Calu3 (cell line): ENCODE measurements around the gene MYL11. TPM values are rescaled to one million over a fixed set of nuclear protein-coding genes. Genes with fewer than 3 reads are reported as not detected.

ENCODE experiments used
- BruUV-seq: library from RNA; stranded (reverse); fragments of 400-500 nt; replicated peaks from 2 replicates; lab custom pipeline; 2021; lab: Mats Ljungman, UMichigan
- CTCF ChIA-PET: fragments of 300-600 bp; sonication (Branson Sonifier 250); formaldehyde crosslinking; loops from one replicate; lab custom pipeline; 2022; ENCODE audit warnings: antibody characterized with exemption; lab: Charles Lee
- DNase-seq: peaks from one replicate; pipeline ENCODE4 v3.0.0; 2022
- H3K27ac Mint-ChIP-seq: one replicate; pipeline ENCODE4 v1.8.0; 2022; ENCODE audit warnings: mixed read lengths; ENCODE audit not compliant: unreplicated experiment
- H3K27me3 Mint-ChIP-seq: one replicate; pipeline ENCODE4 v1.8.0; 2022; ENCODE audit warnings: mixed read lengths; ENCODE audit not compliant: unreplicated experiment
- H3K36me3 Mint-ChIP-seq: one replicate; pipeline ENCODE4 v1.8.0; 2022; ENCODE audit warnings: mild to moderate bottlenecking, moderate library complexity, mixed read lengths; ENCODE audit not compliant: insufficient read depth, unreplicated experiment
- H3K4me1 Mint-ChIP-seq: one replicate; pipeline ENCODE4 v1.8.0; 2022; ENCODE audit warnings: mild to moderate bottlenecking, low read depth, mixed read lengths; ENCODE audit not compliant: unreplicated experiment
- H3K4me3 Mint-ChIP-seq: one replicate; pipeline ENCODE4 v1.8.0; 2022; ENCODE audit warnings: mild to moderate bottlenecking, low read depth, moderate library complexity, mixed read lengths; ENCODE audit not compliant: unreplicated experiment
- H3K9me3 Mint-ChIP-seq: one replicate; pipeline ENCODE4 v1.8.0; 2022; ENCODE audit warnings: low read depth, mixed read lengths; ENCODE audit not compliant: unreplicated experiment
- intact Hi-C: fragments of 100-400 bp; cut with micrococcal nuclease; formaldehyde crosslinking; loops from one replicate; pipeline ENCODE4 v1.10.0; 2022; ENCODE audit not compliant: unreplicated experiment
- total RNA-seq: library from RNA; stranded (reverse); gene quantifications from 2 replicates; pipeline ENCODE4 v1.2.3, GENCODE V29; 2022
- TF ChIP-seq, protein P1 (sequence below): fragments of 200-600 bp; IDR thresholded peaks from one replicate; pipeline ENCODE4 v1.8.0; 2022; ENCODE audit warnings: antibody characterized with exemption; ENCODE audit not compliant: unreplicated experiment

MYL11 gene
- total RNA-seq, 1 experiment from 2014 or later: not detected

GRCh38 chr16:30377812-30378235, 3.2 kb downstream of the MYL11 start:
- no peaks in the 10 kb centered on the region for H3K9me3 Mint-ChIP-seq
- TF ChIP-seq, protein P1, sequence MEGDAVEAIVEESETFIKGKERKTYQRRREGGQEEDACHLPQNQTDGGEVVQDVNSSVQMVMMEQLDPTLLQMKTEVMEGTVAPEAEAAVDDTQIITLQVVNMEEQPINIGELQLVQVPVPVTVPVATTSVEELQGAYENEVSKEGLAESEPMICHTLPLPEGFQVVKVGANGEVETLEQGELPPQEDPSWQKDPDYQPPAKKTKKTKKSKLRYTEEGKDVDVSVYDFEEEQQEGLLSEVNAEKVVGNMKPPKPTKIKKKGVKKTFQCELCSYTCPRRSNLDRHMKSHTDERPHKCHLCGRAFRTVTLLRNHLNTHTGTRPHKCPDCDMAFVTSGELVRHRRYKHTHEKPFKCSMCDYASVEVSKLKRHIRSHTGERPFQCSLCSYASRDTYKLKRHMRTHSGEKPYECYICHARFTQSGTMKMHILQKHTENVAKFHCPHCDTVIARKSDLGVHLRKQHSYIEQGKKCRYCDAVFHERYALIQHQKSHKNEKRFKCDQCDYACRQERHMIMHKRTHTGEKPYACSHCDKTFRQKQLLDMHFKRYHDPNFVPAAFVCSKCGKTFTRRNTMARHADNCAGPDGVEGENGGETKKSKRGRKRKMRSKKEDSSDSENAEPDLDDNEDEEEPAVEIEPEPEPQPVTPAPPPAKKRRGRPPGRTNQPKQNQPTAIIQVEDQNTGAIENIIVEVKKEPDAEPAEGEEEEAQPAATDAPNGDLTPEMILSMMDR: no peak
- H3K27ac Mint-ChIP-seq: peak overlapping the region; percentile 87
- CTCF ChIA-PET: interaction anchor here (0.9 to 1.2 kb wide), 4 partner anchors 8 to 256 kb away, joined by 3 to 7 read pairs (median 4); partner anchors contain the start of genes TBC1D10B and ZNF771
- BruUV-seq: TSS peak; percentile 80
- H3K4me1 Mint-ChIP-seq: peaks cover 24% of the 10 kb centered on the region
- H3K4me3 Mint-ChIP-seq: peak overlapping the region; percentile 99
- peaks cover 40% of the 10 kb centered on the region for H3K36me3 Mint-ChIP-seq
- DNase-seq: peak; percentile 88
- intact Hi-C loops: no loop called here
- no peaks in the 10 kb centered on the region for H3K27me3 Mint-ChIP-seq

DNA sequence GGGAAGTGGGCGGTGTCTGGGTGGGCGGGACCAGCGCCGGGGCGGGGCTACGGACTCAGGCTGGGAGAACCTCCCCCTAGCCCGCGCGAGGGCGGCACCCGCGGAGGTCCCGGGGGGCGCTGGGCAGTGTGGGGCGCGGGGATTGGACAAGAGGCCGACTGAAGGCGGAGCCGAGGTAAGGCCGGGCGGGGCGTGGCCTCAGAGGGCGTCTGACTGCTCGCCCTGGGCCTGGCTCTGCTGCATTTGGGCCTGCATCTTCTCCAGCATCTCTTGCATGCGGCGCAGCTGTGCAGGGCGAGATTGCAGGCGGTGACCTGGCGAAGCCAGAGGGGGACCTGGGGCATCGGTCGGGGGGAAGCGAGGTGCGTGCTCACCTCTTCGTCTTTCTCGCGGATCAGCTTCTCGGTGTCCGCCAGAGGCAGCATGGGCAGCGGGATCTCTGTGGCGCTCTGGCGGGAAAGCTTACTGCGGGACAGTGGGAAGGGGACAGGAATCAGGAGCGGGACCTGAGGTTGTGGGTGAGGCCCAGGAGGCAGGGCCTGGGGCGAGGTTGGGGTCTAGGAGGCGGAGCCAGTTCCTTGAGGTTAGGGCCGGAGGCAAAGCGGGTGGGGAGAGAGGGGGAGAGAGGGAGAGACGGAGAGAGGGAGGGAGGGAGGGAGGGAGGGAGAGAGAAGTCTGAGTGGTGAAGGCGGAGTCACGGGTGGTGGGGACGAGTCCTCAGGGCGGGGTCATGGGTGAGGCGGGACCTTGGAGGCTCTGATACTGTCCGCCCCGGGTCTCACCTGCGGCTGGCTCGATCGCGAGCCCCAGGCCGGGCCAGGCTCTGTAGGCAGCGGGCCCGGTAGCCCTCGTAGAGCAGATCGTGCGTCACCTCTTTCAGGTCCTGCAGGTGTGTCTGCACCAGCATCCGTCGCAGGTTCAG, 3.9 kb downstream of the MYL11 start:
- BruUV-seq: no TSS peak

GRCh38 chr16:30379158-30379783, 4.7 kb downstream of the MYL11 start:
- Mint-ChIP-seq H3K4me1 (peaks cover 24% of the 10 kb centered on the region), H3K27me3 (no peaks in the 10 kb centered on the region), H3K9me3 (no peaks in the 10 kb centered on the region), H3K27ac (peak overlapping the region; percentile 87), H3K36me3 (peaks cover 44% of the 10 kb centered on the region), H3K4me3 (peak overlapping the region; percentile 99)
- TF ChIP-seq, protein P1: no peak
- BruUV-seq: no TSS peak
- no peak for DNase-seq
- intact Hi-C loops: no loop called here
- CTCF ChIA-PET: no interaction called here

More for the DNA sequence above, 3.9 kb downstream of the MYL11 start:
- CTCF ChIA-PET: interaction anchor here (0.9 to 1.2 kb wide), 4 partner anchors 8 to 256 kb away, joined by 3 to 7 read pairs (median 4); partner anchors contain the start of genes TBC1D10B and ZNF771
- H3K27me3 Mint-ChIP-seq: no peaks in the 10 kb centered on the region
- peak overlapping the region; percentile 99 for H3K4me3 Mint-ChIP-seq
- intact Hi-C loops: no loop called here
- H3K27ac Mint-ChIP-seq: peak overlapping the region; percentile 87
- H3K4me1 Mint-ChIP-seq: peaks cover 24% of the 10 kb centered on the region
- peaks cover 44% of the 10 kb centered on the region for H3K36me3 Mint-ChIP-seq
- H3K9me3 Mint-ChIP-seq: no peaks in the 10 kb centered on the region
- TF ChIP-seq, protein P1: peak; percentile 9
- peak; percentile 99 for DNase-seq

DNA sequence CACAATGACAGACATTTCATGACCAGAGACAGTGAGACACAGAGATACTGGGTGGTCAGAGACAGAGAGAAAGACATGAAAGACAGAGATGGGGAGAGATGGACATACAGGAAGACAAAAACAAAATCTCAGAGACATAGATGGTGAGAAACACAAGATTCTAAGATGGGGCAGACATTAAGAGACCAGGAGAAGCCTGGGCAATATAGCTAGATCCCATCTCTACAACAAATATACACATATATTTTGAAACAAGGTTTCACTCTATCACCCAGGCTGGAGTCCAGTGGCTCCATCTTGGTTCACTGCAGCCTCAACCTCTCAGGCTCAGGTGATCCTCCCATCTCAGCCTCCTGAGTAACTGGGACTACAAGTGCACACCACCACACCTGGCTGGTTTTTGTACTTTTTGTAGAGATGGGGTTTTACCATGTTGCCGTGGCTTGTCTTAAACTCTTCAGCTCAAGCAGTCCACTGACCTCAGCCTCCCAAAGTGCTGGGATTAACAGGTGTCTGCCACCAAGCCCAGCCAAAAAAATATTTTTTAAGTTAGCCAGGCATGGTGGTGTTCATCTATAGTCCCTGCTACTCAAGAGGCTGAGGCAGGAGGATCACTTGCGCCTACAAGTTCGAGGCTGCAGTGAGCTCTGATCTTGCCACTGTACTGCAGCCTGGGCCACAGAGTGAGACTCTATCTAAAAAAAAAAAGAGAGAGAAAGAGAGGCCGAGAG, 5.6 kb downstream of the MYL11 start:
- TF ChIP-seq, protein P1: no peak
- Mint-ChIP-seq H3K4me3 (peak overlapping the region; percentile 99), H3K36me3 (peaks cover 44% of the 10 kb centered on the region), H3K9me3 (no peaks in the 10 kb centered on the region), H3K4me1 (peaks cover 24% of the 10 kb centered on the region), H3K27me3 (no peaks in the 10 kb centered on the region), H3K27ac (peak overlapping the region; percentile 4)
- TSS peak; percentile 64 for BruUV-seq
- CTCF ChIA-PET: no interaction called here
- no peak for DNase-seq
- intact Hi-C loops: no loop called here
